Suppressor macrophage (primary cell): Measurements from ENCODE around the gene MOB3B.
A peak's percentile ranks its signal among the peaks of the same experiment; 100 is the strongest.

Experiments used
- DNase-seq, 4 experiments: peaks; one replicate each; pipeline ENCODE4 v3.0.0-alpha.2; 2020 to 2022

Gene MOB3B

GRCh38 chr9:27386571-27387091 is 143.0 kb downstream of the MOB3B start:
- no peak for DNase-seq

GRCh38 chr9:27385606-27386322 is 143.8 kb downstream of the MOB3B start:
- DNase-seq, result no peak

GRCh38 chr9:27384262-27385014 is 145.2 kb downstream of the MOB3B start:
- DNase-seq, result no peak

- DNase-seq, result no peak
Measured at GRCh38 chr9:27383524-27383923, 146.1 kb downstream of the MOB3B start.

GRCh38 chr9:27382975-27383374 is 146.6 kb downstream of the MOB3B start:
- DNase-seq, result no peak

GRCh38 chr9:27382308-27382707 is 147.3 kb downstream of the MOB3B start:
- DNase-seq, result no peak

GRCh38 chr9:27379311-27380251 is 150.0 kb downstream of the MOB3B start:
- DNase-seq, result no peak

GRCh38 chr9:27377811-27378456 is 151.7 kb downstream of the MOB3B start:
- peak in 1 of 4 experiments; percentile 17 for DNase-seq

- DNase-seq, result no peak
Measured at GRCh38 chr9:27377147-27377807, 152.3 kb downstream of the MOB3B start.

GRCh38 chr9:27373851-27374250 is 155.8 kb downstream of the MOB3B start:
- no peak for DNase-seq

GRCh38 chr9:27372615-27373014 is 157.0 kb downstream of the MOB3B start:
- DNase-seq, result peak in 1 of 4 experiments; percentile 37

GRCh38 chr9:27371382-27371781 is 158.2 kb downstream of the MOB3B start:
- DNase-seq, result no peak

GRCh38 chr9:27369591-27369990 is 160.0 kb downstream of the MOB3B start:
- DNase-seq, result peak; percentile 58 to 81 (median 68)

- no peak for DNase-seq
Measured at GRCh38 chr9:27368316-27368985, 161.2 kb downstream of the MOB3B start.

GRCh38 chr9:27367921-27368315 is 161.7 kb downstream of the MOB3B start:
- DNase-seq, result no peak

GRCh38 chr9:27367175-27367798 is 162.3 kb downstream of the MOB3B start:
- no peak for DNase-seq

- no peak for DNase-seq
Measured at GRCh38 chr9:27365707-27366376, 163.8 kb downstream of the MOB3B start.

GRCh38 chr9:27362447-27363210 is 167.0 kb downstream of the MOB3B start:
- no peak for DNase-seq

GRCh38 chr9:27361492-27361891 is 168.1 kb downstream of the MOB3B start:
- DNase-seq, result no peak
